Neural cell (in vitro differentiated cells): ENCODE results near the gene HACL1. TPM values are rescaled to one million over a fixed set of nuclear protein-coding genes. Genes with fewer than 3 reads are reported as not detected.

Experiments
- H2AFZ ChIP-seq: fragments of 200-600, 300-800 bp; sonication (generic), shearing (Covaris generic); 2 replicates; pipeline ENCODE4 v1.6.0; 2014; ENCODE audit warnings: low read depth, mild to moderate bottlenecking, antibody characterized with exemption, low read length, moderate library complexity
- H3F3A ChIP-seq: fragments of 200-600 bp; shearing (Covaris generic); 2 replicates; pipeline ENCODE4 v1.6.1; 2016; ENCODE audit warnings: mild to moderate bottlenecking, moderate library complexity, mixed read lengths, antibody characterized with exemption, low read length; ENCODE audit not compliant: insufficient read depth, poor library complexity, severe bottlenecking
- H3K27ac ChIP-seq: fragments of 200-600, 300-800 bp; sonication (generic), shearing (Covaris generic); 2 replicates; pipeline ENCODE4 v1.5.1; 2014; ENCODE audit warnings: mild to moderate bottlenecking, low read length, moderate library complexity
- H3K27me3 ChIP-seq: fragments of 300-800, 200-600 bp; sonication (generic), shearing (Covaris generic); 2 replicates; pipeline ENCODE4 v1.6.0; 2014; ENCODE audit warnings: mild to moderate bottlenecking, low read depth, low read length, moderate library complexity; ENCODE audit not compliant: insufficient read depth
- H3K36me3 ChIP-seq: fragments of 300-800, 200-600 bp; sonication (generic), shearing (Covaris generic); 2 replicates; pipeline ENCODE4 v1.5.1; 2014; ENCODE audit warnings: mild to moderate bottlenecking, antibody characterized with exemption, low read length, moderate library complexity; ENCODE audit not compliant: insufficient read depth
- H3K4me2 ChIP-seq: fragments of 300-800, 200-600 bp; sonication (generic), shearing (Covaris generic); 2 replicates; pipeline ENCODE4 v1.6.0; 2014; ENCODE audit warnings: mild to moderate bottlenecking, low read length
- H3K4me3 ChIP-seq: fragments of 300-800, 200-600 bp; sonication (generic), shearing (Covaris generic); 2 replicates; pipeline ENCODE4 v1.5.1; 2014; ENCODE audit warnings: mild to moderate bottlenecking, low read length, moderate library complexity
- H3K79me2 ChIP-seq: fragments of 200-600 bp; shearing (Covaris generic); replicated peaks from 2 replicates; pipeline ENCODE4 v1.6.0; 2014; ENCODE audit warnings: mild to moderate bottlenecking, low read length, moderate library complexity; ENCODE audit not compliant: insufficient read depth
- H3K9ac ChIP-seq: fragments of 300-800, 200-600 bp; sonication (generic), shearing (Covaris generic); 2 replicates; pipeline ENCODE4 v1.6.1; 2016; ENCODE audit warnings: mild to moderate bottlenecking, low read length, mixed read lengths
- H3K9me2 ChIP-seq: fragments of 200-600 bp; shearing (Covaris generic); 2 replicates; pipeline ENCODE4 v1.6.1; 2016; ENCODE audit warnings: mild to moderate bottlenecking, low read length, mixed read lengths; ENCODE audit not compliant: insufficient read depth
- H3K9me3 ChIP-seq: fragments of 200-600, 300-800 bp; sonication (generic), shearing (Covaris generic); 2 replicates; pipeline ENCODE4 v1.6.1; 2016; ENCODE audit warnings: mild to moderate bottlenecking, mixed run types, low read length, moderate library complexity, mixed read lengths
- H4K20me1 ChIP-seq: fragments of 200-600 bp; shearing (Covaris generic); 2 replicates; pipeline ENCODE4 v1.6.1; 2016; ENCODE audit warnings: mild to moderate bottlenecking, mixed run types; ENCODE audit not compliant: insufficient read depth
- EP300 ChIP-seq: fragments of 450-650 bp; conservative IDR thresholded peaks from 2 replicates; pipeline ENCODE4 v1.6.1; 2014; ENCODE audit warnings: antibody characterized with exemption, mild to moderate bottlenecking, moderate library complexity; ENCODE audit not compliant: poor library complexity, severe bottlenecking
- EZH2 ChIP-seq: fragments of 200-600, 300-800 bp; shearing (Covaris generic), sonication (generic); IDR thresholded peaks from 2 replicates; pipeline ENCODE4 v1.6.1; 2014; ENCODE audit warnings: antibody characterized with exemption, low read length, borderline replicate concordance, mild to moderate bottlenecking; ENCODE audit not compliant: insufficient read depth, poor library complexity, severe bottlenecking
- MXI1 ChIP-seq: fragments of 450-650 bp; conservative IDR thresholded peaks from 2 replicates; pipeline ENCODE4 v1.6.1; 2014; ENCODE audit warnings: antibody characterized with exemption, mild to moderate bottlenecking; ENCODE audit not compliant: poor library complexity, severe bottlenecking
- POLR2AphosphoS5 ChIP-seq: IDR thresholded peaks from 2 replicates; pipeline ENCODE4 v1.6.1; 2012
- RAD21 ChIP-seq: fragments of 450-650 bp; conservative IDR thresholded peaks from 2 replicates; pipeline ENCODE4 v1.6.1; 2014; ENCODE audit warnings: antibody characterized with exemption, mild to moderate bottlenecking, moderate library complexity
- SMC3 ChIP-seq: fragments of 450-650 bp; conservative IDR thresholded peaks from 2 replicates; pipeline ENCODE4 v1.6.1; 2014; ENCODE audit warnings: antibody characterized with exemption, mild to moderate bottlenecking, moderate library complexity; ENCODE audit not compliant: poor library complexity
- TAF1 ChIP-seq: IDR thresholded peaks from 2 replicates; pipeline ENCODE4 v1.6.1; 2012; ENCODE audit warnings: low read depth
- polyA plus RNA-seq: library from polyadenylated mRNA; depleted of rRNA; stranded (reverse); fragments of >200 nt; gene quantifications from 2 replicates; pipeline ENCODE4 v1.2.3, GENCODE V29; 2014
- TF ChIP-seq, protein P1 (sequence below): fragments of 450-650 bp; IDR thresholded peaks from 2 replicates; pipeline ENCODE4 v1.5.1; 2014; ENCODE audit warnings: antibody characterized with exemption, mild to moderate bottlenecking, moderate library complexity; ENCODE audit not compliant: poor library complexity, severe bottlenecking
- TF ChIP-seq, protein P2 (sequence below): IDR thresholded peaks from 2 replicates; pipeline ENCODE4 v1.6.1; 2012; ENCODE audit warnings: borderline replicate concordance

The HACL1 gene
- polyA plus RNA-seq, 1 donor from 2014 or later = 26.0 TPM

DNA sequence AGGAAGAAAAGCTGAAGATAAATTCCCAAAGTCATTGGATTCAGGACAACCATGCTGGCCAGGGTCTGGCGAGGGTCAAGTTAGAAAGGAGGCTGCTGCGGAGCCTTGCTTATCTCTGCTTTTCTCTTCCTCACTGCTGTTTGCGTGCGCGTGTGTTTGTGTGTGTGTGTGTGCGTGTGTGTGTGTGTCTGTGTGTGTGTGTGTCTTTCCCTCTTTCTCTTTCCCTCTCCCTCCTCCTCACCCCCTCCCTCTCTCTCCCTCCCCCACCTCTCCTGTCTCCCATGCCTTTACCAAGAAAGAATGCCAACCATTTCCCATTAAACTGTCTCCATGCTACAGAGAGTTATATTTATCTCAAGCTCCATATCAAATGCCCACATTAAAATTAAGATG is 79.8 kb downstream of the HACL1 start, which contains the start of gene COLQ:
TSS of gene COLQ (minus strand) at position 134 of the 393 bp plus-strand sequence. CDS start at position 53, 81 bp downstream.
- Histone ChIP-seq H3K27ac (no peak within 1 kb of the TSS), H3K4me2 (no peak within 1 kb of the TSS), H3K36me3 (no peaks in the 10 kb centered on the region), H4K20me1 (no peaks in the 10 kb centered on the region), H3K79me2 (no peaks in the 10 kb centered on the region), H2AFZ (no peak within 1 kb of the TSS), H3K9ac (no peak within 1 kb of the TSS), H3K4me3 (no peak within 1 kb of the TSS), H3K27me3 (no peaks in the 10 kb centered on the region), H3K9me2 (no peaks in the 10 kb centered on the region), H3F3A (no peaks in the 10 kb centered on the region), H3K9me3 (no peaks in the 10 kb centered on the region)
- TF ChIP-seq SMC3 (no peak), EP300 (no peak), RAD21 (no peak), MXI1 (no peak), TAF1 (no peak), EZH2 (no peak), POLR2AphosphoS5 (no peak)
- TF ChIP-seq, protein P1, sequence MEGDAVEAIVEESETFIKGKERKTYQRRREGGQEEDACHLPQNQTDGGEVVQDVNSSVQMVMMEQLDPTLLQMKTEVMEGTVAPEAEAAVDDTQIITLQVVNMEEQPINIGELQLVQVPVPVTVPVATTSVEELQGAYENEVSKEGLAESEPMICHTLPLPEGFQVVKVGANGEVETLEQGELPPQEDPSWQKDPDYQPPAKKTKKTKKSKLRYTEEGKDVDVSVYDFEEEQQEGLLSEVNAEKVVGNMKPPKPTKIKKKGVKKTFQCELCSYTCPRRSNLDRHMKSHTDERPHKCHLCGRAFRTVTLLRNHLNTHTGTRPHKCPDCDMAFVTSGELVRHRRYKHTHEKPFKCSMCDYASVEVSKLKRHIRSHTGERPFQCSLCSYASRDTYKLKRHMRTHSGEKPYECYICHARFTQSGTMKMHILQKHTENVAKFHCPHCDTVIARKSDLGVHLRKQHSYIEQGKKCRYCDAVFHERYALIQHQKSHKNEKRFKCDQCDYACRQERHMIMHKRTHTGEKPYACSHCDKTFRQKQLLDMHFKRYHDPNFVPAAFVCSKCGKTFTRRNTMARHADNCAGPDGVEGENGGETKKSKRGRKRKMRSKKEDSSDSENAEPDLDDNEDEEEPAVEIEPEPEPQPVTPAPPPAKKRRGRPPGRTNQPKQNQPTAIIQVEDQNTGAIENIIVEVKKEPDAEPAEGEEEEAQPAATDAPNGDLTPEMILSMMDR = no peak
- TF ChIP-seq, protein P2, sequence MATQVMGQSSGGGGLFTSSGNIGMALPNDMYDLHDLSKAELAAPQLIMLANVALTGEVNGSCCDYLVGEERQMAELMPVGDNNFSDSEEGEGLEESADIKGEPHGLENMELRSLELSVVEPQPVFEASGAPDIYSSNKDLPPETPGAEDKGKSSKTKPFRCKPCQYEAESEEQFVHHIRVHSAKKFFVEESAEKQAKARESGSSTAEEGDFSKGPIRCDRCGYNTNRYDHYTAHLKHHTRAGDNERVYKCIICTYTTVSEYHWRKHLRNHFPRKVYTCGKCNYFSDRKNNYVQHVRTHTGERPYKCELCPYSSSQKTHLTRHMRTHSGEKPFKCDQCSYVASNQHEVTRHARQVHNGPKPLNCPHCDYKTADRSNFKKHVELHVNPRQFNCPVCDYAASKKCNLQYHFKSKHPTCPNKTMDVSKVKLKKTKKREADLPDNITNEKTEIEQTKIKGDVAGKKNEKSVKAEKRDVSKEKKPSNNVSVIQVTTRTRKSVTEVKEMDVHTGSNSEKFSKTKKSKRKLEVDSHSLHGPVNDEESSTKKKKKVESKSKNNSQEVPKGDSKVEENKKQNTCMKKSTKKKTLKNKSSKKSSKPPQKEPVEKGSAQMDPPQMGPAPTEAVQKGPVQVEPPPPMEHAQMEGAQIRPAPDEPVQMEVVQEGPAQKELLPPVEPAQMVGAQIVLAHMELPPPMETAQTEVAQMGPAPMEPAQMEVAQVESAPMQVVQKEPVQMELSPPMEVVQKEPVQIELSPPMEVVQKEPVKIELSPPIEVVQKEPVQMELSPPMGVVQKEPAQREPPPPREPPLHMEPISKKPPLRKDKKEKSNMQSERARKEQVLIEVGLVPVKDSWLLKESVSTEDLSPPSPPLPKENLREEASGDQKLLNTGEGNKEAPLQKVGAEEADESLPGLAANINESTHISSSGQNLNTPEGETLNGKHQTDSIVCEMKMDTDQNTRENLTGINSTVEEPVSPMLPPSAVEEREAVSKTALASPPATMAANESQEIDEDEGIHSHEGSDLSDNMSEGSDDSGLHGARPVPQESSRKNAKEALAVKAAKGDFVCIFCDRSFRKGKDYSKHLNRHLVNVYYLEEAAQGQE = no peak

DNA sequence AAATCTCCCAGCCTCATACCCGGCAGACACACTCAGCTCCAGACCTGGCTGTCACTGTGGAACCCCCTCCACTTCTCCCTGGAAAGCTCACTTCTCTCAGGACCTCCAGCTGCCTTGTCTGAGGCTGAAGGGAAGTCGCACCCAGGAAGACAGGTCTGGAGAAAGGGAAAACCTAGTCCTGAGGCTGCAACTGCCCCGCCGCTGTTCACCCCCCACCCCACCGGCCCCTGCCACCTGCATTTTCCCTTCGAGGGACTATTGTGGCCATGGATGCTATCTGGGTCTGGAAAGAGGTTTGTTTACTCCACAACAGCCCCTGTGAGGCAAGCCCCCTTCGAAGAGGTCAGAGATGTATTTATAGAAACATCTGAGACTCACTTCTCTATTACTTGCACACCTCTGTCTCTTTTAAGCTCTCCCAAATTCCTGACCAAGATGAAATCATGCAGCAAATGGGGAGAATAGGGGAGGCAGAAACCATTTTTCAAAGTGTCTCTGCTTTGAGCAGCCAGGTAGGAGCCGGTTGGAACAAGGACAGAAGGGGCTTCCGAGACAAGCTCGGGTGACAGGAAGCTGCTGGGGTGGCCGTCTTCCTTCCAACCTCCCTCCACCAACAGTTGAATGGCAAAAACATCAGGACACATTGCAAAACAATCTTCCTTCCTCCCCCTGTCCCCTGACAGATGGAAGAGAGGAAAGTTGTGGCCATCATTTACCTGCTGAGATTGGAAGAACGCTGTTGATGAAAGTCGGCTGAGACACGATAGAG is 80.4 kb downstream of the HACL1 start:
- Histone ChIP-seq H3K9me3 (no peaks in the 10 kb centered on the region), H4K20me1 (no peaks in the 10 kb centered on the region), H3F3A (no peaks in the 10 kb centered on the region), H3K79me2 (no peaks in the 10 kb centered on the region), H3K27me3 (no peaks in the 10 kb centered on the region), H3K36me3 (no peaks in the 10 kb centered on the region), H3K4me3 (no peak overlapping the region), H3K4me2 (no peak overlapping the region), H3K9ac (no peak overlapping the region), H3K9me2 (no peaks in the 10 kb centered on the region), H3K27ac (no peak overlapping the region), H2AFZ (no peak overlapping the region)
- TF ChIP-seq, protein P1 = no peak
- TF ChIP-seq RAD21 (no peak), POLR2AphosphoS5 (no peak), SMC3 (no peak), EP300 (no peak), MXI1 (no peak)
- TF ChIP-seq, protein P2 = no peak
